WTC11 (cell line): ENCODE results near the gene MRPL23. TPM values are rescaled to one million over a fixed set of nuclear protein-coding genes. Genes with fewer than 3 reads are reported as not detected.

Experiments
- ATAC-seq: fragments of 200-7000 bp; cut with Tn5 transposase; 2 replicates; pipeline ENCODE4 v1.10.0; 2021; ENCODE audit warnings: mild to moderate bottlenecking, moderate library complexity
- CTCF ChIA-PET: fragments of 300-600 bp; sonication (Branson Sonifier 250); formaldehyde crosslinking; loops from one replicate; lab custom pipeline; 2021; ENCODE audit warnings: antibody characterized with exemption; lab: Charles Lee
- POLR2A ChIA-PET: fragments of 350-600 bp; sonication (Branson Sonifier 250); formaldehyde crosslinking; loops from one replicate; lab custom pipeline; 2021; ENCODE audit warnings: antibody characterized with exemption; lab: Charles Lee
- DNase-seq: peaks from one replicate; pipeline ENCODE4 v3.0.0; 2021; ENCODE audit warnings: low spot score
- H3K27ac Mint-ChIP-seq: 2 replicates; pipeline ENCODE4 v1.8.0; 2021; ENCODE audit warnings: mixed read lengths
- H3K27me3 Mint-ChIP-seq: 2 replicates; pipeline ENCODE4 v1.8.0; 2021; ENCODE audit warnings: low read depth, mild to moderate bottlenecking, moderate library complexity, mixed read lengths
- H3K36me3 Mint-ChIP-seq: 2 replicates; pipeline ENCODE4 v1.8.0; 2021; ENCODE audit warnings: mixed read lengths
- H3K4me1 Mint-ChIP-seq: 2 replicates; pipeline ENCODE4 v1.8.0; 2022; ENCODE audit warnings: mixed read lengths
- H3K4me3 Mint-ChIP-seq: 2 replicates; pipeline ENCODE4 v1.8.0; 2021; ENCODE audit warnings: mild to moderate bottlenecking, moderate library complexity, mixed read lengths
- H3K9me3 Mint-ChIP-seq: 2 replicates; pipeline ENCODE4 v1.8.0; 2021; ENCODE audit warnings: mixed read lengths
- CBFB ChIP-seq: sonication (generic); formaldehyde crosslinking; IDR thresholded peaks from 2 replicates; pipeline ENCODE4 v1.8.1; 2022; ENCODE audit warnings: mild to moderate bottlenecking, low read depth, missing genetic modification reagents
- MYBL2 ChIP-seq: sonication (generic); formaldehyde crosslinking; IDR thresholded peaks from 2 replicates; pipeline ENCODE4 v1.8.1; 2023; ENCODE audit warnings: mild to moderate bottlenecking, moderate library complexity, missing genetic modification reagents
- SMAD4 ChIP-seq: sonication (generic); formaldehyde crosslinking; IDR thresholded peaks from 2 replicates; pipeline ENCODE4 v1.8.0; 2022; ENCODE audit warnings: mild to moderate bottlenecking, missing genetic modification reagents
- TP53 ChIP-seq: sonication (generic); formaldehyde crosslinking; IDR thresholded peaks from 2 replicates; pipeline ENCODE4 v1.8.1; 2023; ENCODE audit warnings: mild to moderate bottlenecking, missing genetic modification reagents
- ZNF121 ChIP-seq: sonication (generic); formaldehyde crosslinking; IDR thresholded peaks from 2 replicates; pipeline ENCODE4 v1.8.0; 2023; ENCODE audit warnings: missing genetic modification reagents
- ZNF317 ChIP-seq: sonication (generic); formaldehyde crosslinking; IDR thresholded peaks from 2 replicates; pipeline ENCODE4 v1.8.1; 2023; ENCODE audit warnings: low read depth, mild to moderate bottlenecking, moderate library complexity, missing genetic modification reagents, borderline replicate concordance
- total RNA-seq: library from RNA; stranded (reverse); gene quantifications from 3 replicates; pipeline ENCODE4 v1.2.3, GENCODE V29; 2021
- TF ChIP-seq, protein P1 (sequence below): sonication (generic); formaldehyde crosslinking; IDR thresholded peaks from 2 replicates; pipeline ENCODE4 v1.8.1; 2023; ENCODE audit warnings: mild to moderate bottlenecking, missing genetic modification reagents, moderate library complexity
- TF ChIP-seq, protein P2 (sequence below): sonication (generic); formaldehyde crosslinking; IDR thresholded peaks from 2 replicates; pipeline ENCODE4 v1.8.1; 2023; ENCODE audit warnings: mild to moderate bottlenecking, missing genetic modification reagents, moderate library complexity
- TF ChIP-seq, protein P3 (sequence below): sonication (generic); formaldehyde crosslinking; IDR thresholded peaks from 2 replicates; pipeline ENCODE4 v1.8.1; 2022; ENCODE audit warnings: low read depth, mild to moderate bottlenecking, moderate library complexity, missing genetic modification reagents, borderline replicate concordance
- TF ChIP-seq, protein P4 (sequence below): sonication (generic); formaldehyde crosslinking; IDR thresholded peaks from 2 replicates; pipeline ENCODE4 v1.8.0; 2023; ENCODE audit warnings: mild to moderate bottlenecking, missing genetic modification reagents
- TF ChIP-seq, protein P5 (sequence below): sonication (generic); formaldehyde crosslinking; IDR thresholded peaks from 2 replicates; pipeline ENCODE4 v1.8.0; 2023; ENCODE audit warnings: missing genetic modification reagents, mild to moderate bottlenecking, borderline replicate concordance
- TF ChIP-seq, protein P6 (sequence below): sonication (generic); formaldehyde crosslinking; IDR thresholded peaks from 2 replicates; pipeline ENCODE4 v1.8.0; 2022; ENCODE audit warnings: mild to moderate bottlenecking, missing genetic modification reagents
- TF ChIP-seq, protein P7 (sequence below): sonication (generic); formaldehyde crosslinking; IDR thresholded peaks from 2 replicates; pipeline ENCODE4 v1.8.1; 2023; ENCODE audit warnings: mild to moderate bottlenecking, missing genetic modification reagents
- TF ChIP-seq, protein P8 (sequence below): fragments of 250-450 bp; sonication (Bioruptor Pico); IDR thresholded peaks from 2 replicates; pipeline ENCODE4 v1.9.0; 2021; ENCODE audit warnings: mild to moderate bottlenecking
- TF ChIP-seq, protein P9 (sequence below): sonication (generic); formaldehyde crosslinking; IDR thresholded peaks from 2 replicates; pipeline ENCODE4 v1.8.0; 2022; ENCODE audit warnings: mild to moderate bottlenecking, missing genetic modification reagents
- TF ChIP-seq, protein P10 (sequence below): sonication (generic); formaldehyde crosslinking; IDR thresholded peaks from 2 replicates; pipeline ENCODE4 v1.8.1; 2022; ENCODE audit warnings: mild to moderate bottlenecking, missing genetic modification reagents, moderate library complexity, borderline replicate concordance
- TF ChIP-seq, protein P11 (sequence below): sonication (generic); formaldehyde crosslinking; conservative IDR thresholded peaks from 2 replicates; pipeline ENCODE4 v1.8.1; 2023; ENCODE audit warnings: mild to moderate bottlenecking, low read depth, missing genetic modification reagents, moderate library complexity

MRPL23 gene
- total RNA-seq, 1 experiment from 2014 or later: 73.0 TPM

DNA sequence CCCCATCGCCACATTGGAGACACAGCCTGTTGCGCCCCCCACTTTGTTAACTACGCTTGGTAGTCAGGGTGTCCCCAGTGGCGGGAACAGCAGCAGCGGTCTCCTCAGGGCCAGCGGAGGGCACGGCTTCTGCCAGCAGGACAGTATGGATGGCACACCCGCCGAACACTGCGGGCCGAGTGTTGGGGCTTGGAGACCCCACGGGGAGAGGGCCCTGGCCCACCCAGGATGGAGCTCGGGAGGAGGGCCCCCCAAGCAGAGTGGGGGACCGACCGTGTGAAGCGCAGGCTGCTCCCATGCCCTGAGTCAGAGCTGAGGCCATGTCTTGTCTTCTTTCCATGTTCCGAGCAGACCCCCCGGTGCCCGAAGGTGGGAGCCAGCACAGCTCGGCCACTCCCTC is 17.8 kb downstream of the MRPL23 start:
- H3K4me1 Mint-ChIP-seq: no peaks in the 10 kb centered on the region
- DNase-seq: no peak

More for the DNA sequence above, 17.8 kb downstream of the MRPL23 start:
- CTCF ChIA-PET: interaction anchor here (1.0 to 7.9 kb wide), 7 partner anchors 34 to 312 kb away, joined by 3 to 41 read pairs (median 4); no protein-coding TSS in a partner anchor
- no peak for ATAC-seq
- no peak overlapping the region for H3K4me3 Mint-ChIP-seq
- no peaks in the 10 kb centered on the region for H3K9me3 Mint-ChIP-seq
- POLR2A ChIA-PET: no interaction called here
- TF ChIP-seq, protein P1, sequence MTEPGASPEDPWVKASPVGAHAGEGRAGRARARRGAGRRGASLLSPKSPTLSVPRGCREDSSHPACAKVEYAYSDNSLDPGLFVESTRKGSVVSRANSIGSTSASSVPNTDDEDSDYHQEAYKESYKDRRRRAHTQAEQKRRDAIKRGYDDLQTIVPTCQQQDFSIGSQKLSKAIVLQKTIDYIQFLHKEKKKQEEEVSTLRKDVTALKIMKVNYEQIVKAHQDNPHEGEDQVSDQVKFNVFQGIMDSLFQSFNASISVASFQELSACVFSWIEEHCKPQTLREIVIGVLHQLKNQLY (CRISPR knock-in tag): no peak
- TF ChIP-seq, protein P2, sequence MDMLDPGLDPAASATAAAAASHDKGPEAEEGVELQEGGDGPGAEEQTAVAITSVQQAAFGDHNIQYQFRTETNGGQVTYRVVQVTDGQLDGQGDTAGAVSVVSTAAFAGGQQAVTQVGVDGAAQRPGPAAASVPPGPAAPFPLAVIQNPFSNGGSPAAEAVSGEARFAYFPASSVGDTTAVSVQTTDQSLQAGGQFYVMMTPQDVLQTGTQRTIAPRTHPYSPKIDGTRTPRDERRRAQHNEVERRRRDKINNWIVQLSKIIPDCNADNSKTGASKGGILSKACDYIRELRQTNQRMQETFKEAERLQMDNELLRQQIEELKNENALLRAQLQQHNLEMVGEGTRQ (CRISPR knock-in tag): no peak
- no peak for TF ChIP-seq SMAD4
- TF ChIP-seq, protein P3, sequence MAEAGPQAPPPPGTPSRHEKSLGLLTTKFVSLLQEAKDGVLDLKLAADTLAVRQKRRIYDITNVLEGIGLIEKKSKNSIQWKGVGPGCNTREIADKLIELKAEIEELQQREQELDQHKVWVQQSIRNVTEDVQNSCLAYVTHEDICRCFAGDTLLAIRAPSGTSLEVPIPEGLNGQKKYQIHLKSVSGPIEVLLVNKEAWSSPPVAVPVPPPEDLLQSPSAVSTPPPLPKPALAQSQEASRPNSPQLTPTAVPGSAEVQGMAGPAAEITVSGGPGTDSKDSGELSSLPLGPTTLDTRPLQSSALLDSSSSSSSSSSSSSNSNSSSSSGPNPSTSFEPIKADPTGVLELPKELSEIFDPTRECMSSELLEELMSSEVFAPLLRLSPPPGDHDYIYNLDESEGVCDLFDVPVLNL (CRISPR knock-in tag): no peak
- TF ChIP-seq, protein P4, sequence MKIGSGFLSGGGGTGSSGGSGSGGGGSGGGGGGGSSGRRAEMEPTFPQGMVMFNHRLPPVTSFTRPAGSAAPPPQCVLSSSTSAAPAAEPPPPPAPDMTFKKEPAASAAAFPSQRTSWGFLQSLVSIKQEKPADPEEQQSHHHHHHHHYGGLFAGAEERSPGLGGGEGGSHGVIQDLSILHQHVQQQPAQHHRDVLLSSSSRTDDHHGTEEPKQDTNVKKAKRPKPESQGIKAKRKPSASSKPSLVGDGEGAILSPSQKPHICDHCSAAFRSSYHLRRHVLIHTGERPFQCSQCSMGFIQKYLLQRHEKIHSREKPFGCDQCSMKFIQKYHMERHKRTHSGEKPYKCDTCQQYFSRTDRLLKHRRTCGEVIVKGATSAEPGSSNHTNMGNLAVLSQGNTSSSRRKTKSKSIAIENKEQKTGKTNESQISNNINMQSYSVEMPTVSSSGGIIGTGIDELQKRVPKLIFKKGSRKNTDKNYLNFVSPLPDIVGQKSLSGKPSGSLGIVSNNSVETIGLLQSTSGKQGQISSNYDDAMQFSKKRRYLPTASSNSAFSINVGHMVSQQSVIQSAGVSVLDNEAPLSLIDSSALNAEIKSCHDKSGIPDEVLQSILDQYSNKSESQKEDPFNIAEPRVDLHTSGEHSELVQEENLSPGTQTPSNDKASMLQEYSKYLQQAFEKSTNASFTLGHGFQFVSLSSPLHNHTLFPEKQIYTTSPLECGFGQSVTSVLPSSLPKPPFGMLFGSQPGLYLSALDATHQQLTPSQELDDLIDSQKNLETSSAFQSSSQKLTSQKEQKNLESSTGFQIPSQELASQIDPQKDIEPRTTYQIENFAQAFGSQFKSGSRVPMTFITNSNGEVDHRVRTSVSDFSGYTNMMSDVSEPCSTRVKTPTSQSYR (CRISPR knock-in tag): no peak
- TF ChIP-seq, protein P5, sequence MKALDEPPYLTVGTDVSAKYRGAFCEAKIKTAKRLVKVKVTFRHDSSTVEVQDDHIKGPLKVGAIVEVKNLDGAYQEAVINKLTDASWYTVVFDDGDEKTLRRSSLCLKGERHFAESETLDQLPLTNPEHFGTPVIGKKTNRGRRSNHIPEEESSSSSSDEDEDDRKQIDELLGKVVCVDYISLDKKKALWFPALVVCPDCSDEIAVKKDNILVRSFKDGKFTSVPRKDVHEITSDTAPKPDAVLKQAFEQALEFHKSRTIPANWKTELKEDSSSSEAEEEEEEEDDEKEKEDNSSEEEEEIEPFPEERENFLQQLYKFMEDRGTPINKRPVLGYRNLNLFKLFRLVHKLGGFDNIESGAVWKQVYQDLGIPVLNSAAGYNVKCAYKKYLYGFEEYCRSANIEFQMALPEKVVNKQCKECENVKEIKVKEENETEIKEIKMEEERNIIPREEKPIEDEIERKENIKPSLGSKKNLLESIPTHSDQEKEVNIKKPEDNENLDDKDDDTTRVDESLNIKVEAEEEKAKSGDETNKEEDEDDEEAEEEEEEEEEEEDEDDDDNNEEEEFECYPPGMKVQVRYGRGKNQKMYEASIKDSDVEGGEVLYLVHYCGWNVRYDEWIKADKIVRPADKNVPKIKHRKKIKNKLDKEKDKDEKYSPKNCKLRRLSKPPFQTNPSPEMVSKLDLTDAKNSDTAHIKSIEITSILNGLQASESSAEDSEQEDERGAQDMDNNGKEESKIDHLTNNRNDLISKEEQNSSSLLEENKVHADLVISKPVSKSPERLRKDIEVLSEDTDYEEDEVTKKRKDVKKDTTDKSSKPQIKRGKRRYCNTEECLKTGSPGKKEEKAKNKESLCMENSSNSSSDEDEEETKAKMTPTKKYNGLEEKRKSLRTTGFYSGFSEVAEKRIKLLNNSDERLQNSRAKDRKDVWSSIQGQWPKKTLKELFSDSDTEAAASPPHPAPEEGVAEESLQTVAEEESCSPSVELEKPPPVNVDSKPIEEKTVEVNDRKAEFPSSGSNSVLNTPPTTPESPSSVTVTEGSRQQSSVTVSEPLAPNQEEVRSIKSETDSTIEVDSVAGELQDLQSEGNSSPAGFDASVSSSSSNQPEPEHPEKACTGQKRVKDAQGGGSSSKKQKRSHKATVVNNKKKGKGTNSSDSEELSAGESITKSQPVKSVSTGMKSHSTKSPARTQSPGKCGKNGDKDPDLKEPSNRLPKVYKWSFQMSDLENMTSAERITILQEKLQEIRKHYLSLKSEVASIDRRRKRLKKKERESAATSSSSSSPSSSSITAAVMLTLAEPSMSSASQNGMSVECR (CRISPR knock-in tag): no peak
- no peak for TF ChIP-seq ZNF121 (CRISPR knock-in tag)
- TF ChIP-seq TP53 (CRISPR knock-in tag): no peak
- TF ChIP-seq, protein P6, sequence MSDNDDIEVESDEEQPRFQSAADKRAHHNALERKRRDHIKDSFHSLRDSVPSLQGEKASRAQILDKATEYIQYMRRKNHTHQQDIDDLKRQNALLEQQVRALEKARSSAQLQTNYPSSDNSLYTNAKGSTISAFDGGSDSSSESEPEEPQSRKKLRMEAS: no peak
- TF ChIP-seq, protein P7, sequence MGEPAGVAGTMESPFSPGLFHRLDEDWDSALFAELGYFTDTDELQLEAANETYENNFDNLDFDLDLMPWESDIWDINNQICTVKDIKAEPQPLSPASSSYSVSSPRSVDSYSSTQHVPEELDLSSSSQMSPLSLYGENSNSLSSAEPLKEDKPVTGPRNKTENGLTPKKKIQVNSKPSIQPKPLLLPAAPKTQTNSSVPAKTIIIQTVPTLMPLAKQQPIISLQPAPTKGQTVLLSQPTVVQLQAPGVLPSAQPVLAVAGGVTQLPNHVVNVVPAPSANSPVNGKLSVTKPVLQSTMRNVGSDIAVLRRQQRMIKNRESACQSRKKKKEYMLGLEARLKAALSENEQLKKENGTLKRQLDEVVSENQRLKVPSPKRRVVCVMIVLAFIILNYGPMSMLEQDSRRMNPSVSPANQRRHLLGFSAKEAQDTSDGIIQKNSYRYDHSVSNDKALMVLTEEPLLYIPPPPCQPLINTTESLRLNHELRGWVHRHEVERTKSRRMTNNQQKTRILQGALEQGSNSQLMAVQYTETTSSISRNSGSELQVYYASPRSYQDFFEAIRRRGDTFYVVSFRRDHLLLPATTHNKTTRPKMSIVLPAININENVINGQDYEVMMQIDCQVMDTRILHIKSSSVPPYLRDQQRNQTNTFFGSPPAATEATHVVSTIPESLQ (CRISPR knock-in tag): no peak
- no peak for TF ChIP-seq CBFB
- TF ChIP-seq, protein P8, sequence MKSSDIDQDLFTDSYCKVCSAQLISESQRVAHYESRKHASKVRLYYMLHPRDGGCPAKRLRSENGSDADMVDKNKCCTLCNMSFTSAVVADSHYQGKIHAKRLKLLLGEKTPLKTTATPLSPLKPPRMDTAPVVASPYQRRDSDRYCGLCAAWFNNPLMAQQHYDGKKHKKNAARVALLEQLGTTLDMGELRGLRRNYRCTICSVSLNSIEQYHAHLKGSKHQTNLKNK (CRISPR knock-in tag): no peak
- TF ChIP-seq MYBL2: no peak
- TF ChIP-seq, protein P9, sequence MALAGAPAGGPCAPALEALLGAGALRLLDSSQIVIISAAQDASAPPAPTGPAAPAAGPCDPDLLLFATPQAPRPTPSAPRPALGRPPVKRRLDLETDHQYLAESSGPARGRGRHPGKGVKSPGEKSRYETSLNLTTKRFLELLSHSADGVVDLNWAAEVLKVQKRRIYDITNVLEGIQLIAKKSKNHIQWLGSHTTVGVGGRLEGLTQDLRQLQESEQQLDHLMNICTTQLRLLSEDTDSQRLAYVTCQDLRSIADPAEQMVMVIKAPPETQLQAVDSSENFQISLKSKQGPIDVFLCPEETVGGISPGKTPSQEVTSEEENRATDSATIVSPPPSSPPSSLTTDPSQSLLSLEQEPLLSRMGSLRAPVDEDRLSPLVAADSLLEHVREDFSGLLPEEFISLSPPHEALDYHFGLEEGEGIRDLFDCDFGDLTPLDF (CRISPR knock-in tag): no peak
- no peak for TF ChIP-seq ZNF317
- TF ChIP-seq, protein P10, sequence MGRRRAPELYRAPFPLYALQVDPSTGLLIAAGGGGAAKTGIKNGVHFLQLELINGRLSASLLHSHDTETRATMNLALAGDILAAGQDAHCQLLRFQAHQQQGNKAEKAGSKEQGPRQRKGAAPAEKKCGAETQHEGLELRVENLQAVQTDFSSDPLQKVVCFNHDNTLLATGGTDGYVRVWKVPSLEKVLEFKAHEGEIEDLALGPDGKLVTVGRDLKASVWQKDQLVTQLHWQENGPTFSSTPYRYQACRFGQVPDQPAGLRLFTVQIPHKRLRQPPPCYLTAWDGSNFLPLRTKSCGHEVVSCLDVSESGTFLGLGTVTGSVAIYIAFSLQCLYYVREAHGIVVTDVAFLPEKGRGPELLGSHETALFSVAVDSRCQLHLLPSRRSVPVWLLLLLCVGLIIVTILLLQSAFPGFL (CRISPR knock-in tag): no peak
- TF ChIP-seq, protein P11, sequence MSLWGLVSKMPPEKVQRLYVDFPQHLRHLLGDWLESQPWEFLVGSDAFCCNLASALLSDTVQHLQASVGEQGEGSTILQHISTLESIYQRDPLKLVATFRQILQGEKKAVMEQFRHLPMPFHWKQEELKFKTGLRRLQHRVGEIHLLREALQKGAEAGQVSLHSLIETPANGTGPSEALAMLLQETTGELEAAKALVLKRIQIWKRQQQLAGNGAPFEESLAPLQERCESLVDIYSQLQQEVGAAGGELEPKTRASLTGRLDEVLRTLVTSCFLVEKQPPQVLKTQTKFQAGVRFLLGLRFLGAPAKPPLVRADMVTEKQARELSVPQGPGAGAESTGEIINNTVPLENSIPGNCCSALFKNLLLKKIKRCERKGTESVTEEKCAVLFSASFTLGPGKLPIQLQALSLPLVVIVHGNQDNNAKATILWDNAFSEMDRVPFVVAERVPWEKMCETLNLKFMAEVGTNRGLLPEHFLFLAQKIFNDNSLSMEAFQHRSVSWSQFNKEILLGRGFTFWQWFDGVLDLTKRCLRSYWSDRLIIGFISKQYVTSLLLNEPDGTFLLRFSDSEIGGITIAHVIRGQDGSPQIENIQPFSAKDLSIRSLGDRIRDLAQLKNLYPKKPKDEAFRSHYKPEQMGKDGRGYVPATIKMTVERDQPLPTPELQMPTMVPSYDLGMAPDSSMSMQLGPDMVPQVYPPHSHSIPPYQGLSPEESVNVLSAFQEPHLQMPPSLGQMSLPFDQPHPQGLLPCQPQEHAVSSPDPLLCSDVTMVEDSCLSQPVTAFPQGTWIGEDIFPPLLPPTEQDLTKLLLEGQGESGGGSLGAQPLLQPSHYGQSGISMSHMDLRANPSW: no peak
- TF ChIP-seq, all 79 proteins: peak for 0
- Mint-ChIP-seq H3K27me3 (no peaks in the 10 kb centered on the region), H3K36me3 (no peaks in the 10 kb centered on the region), H3K27ac (no peak overlapping the region)
